Stimulated activated CD4-positive, alpha-beta T cell treated with anti-CD3 and anti-CD28 coated beads, Interleukin-1b, Interleukin-23, amount 100 ng/mL, for 24 hours (primary cell): ENCODE measurements around the gene LRRC45.

Experiments
- DNase-seq, 4 experiments: peaks; one replicate each; pipeline ENCODE4 v3.0.0-alpha.2; 2020; ENCODE audit warnings: low read depth in 4 of 4, low spot score in 1 of 4

LRRC45 gene

GRCh38 chr17:82006468-82007227 lies 16.5 kb upstream of the LRRC45 start:
- no peak for DNase-seq

GRCh38 chr17:82007228-82007494 lies 15.9 kb upstream of the LRRC45 start:
- DNase-seq: no peak

- no peak for DNase-seq
Observed at GRCh38 chr17:82007495-82008257, 15.4 kb upstream of the LRRC45 start.

- no peak for DNase-seq
Observed at GRCh38 chr17:82008258-82008940, 14.7 kb upstream of the LRRC45 start.

GRCh38 chr17:82008941-82009405 lies 14.1 kb upstream of the LRRC45 start:
- no peak for DNase-seq

GRCh38 chr17:82009413-82009812 lies 13.7 kb upstream of the LRRC45 start:
- no peak for DNase-seq

- no peak for DNase-seq
Observed at GRCh38 chr17:82010575-82011525, 12.3 kb upstream of the LRRC45 start.

GRCh38 chr17:82011617-82012187 lies 11.4 kb upstream of the LRRC45 start:
- no peak for DNase-seq

GRCh38 chr17:82012261-82012639 lies 10.9 kb upstream of the LRRC45 start:
- no peak for DNase-seq

- DNase-seq: no peak
Observed at GRCh38 chr17:82012640-82013295, 10.3 kb upstream of the LRRC45 start.

GRCh38 chr17:82013341-82013740 lies 9.8 kb upstream of the LRRC45 start:
- no peak for DNase-seq

- no peak for DNase-seq
Observed at GRCh38 chr17:82013772-82014321, 9.3 kb upstream of the LRRC45 start.

GRCh38 chr17:82014432-82014831 lies 8.7 kb upstream of the LRRC45 start:
- no peak for DNase-seq

- no peak for DNase-seq
Observed at GRCh38 chr17:82014971-82015310, 8.2 kb upstream of the LRRC45 start.

GRCh38 chr17:82015311-82015971 lies 7.7 kb upstream of the LRRC45 start:
- no peak for DNase-seq

- no peak for DNase-seq
Observed at GRCh38 chr17:82016061-82016874, 6.8 kb upstream of the LRRC45 start.

GRCh38 chr17:82016875-82017459 lies 6.1 kb upstream of the LRRC45 start:
- no peak for DNase-seq

GRCh38 chr17:82017612-82018151 lies 5.4 kb upstream of the LRRC45 start:
- no peak for DNase-seq
